ENCODE data around the gene CNTROB.

Gene CNTROB

GRCh38 chr17:7946441-7946840, 14.4 kb downstream of the CNTROB start:
- no peak overlapping the region for H3K27ac ChIP-seq (ENCODE audit: low read depth, low read length)
- TF ChIP-seq CTCF (IDR thresholded peaks at IDR 0.05; ENCODE audit: low read depth, low read length, poor library complexity, severe bottlenecking), result no peak
- TF ChIP-seq EZH2phosphoT487 (IDR thresholded peaks at IDR 0.05; ENCODE audit: borderline replicate concordance, low read length), result no peak
- peaks cover 19% of the 10 kb centered on the region for H3K4me1 ChIP-seq (ENCODE audit: control insufficient read depth, low read length)
- no peaks in the 10 kb centered on the region for H3K79me2 ChIP-seq (ENCODE audit: control insufficient read depth, low read length)
- H3K9me2 ChIP-seq (replicated peaks; ENCODE audit: control insufficient read depth, low read length), result no peaks in the 10 kb centered on the region
- H3K27me3 ChIP-seq (ENCODE audit: control insufficient read depth, low read length), result no peaks in the 10 kb centered on the region
- H3K9me3 ChIP-seq (ENCODE audit: control insufficient read depth, insufficient read depth, low read length), result no peaks in the 10 kb centered on the region
- no peak overlapping the region for H3K4me3 ChIP-seq (ENCODE audit: low read length)
- H3F3A ChIP-seq (ENCODE audit: control insufficient read depth, insufficient read depth), result no peaks in the 10 kb centered on the region
- no peaks in the 10 kb centered on the region for H4K20me1 ChIP-seq (ENCODE audit: control insufficient read depth, insufficient read depth, low read depth, low read length)
- peaks cover 69% of the 10 kb centered on the region for H3K36me3 ChIP-seq (ENCODE audit: control insufficient read depth, low read length)
- H3K4me2 ChIP-seq (ENCODE audit: low read length), result no peak overlapping the region

GRCh38 chr17:7947651-7948050, 15.6 kb downstream of the CNTROB start:
- H3K79me2 ChIP-seq (ENCODE audit: control insufficient read depth, low read length), result no peaks in the 10 kb centered on the region
- no peak overlapping the region for H3K4me3 ChIP-seq (ENCODE audit: low read length)
- peaks cover 19% of the 10 kb centered on the region for H3K4me1 ChIP-seq (ENCODE audit: control insufficient read depth, low read length)
- no peaks in the 10 kb centered on the region for H4K20me1 ChIP-seq (ENCODE audit: control insufficient read depth, insufficient read depth, low read depth, low read length)
- no peaks in the 10 kb centered on the region for H3K27me3 ChIP-seq (ENCODE audit: control insufficient read depth, low read length)
- H3K36me3 ChIP-seq (ENCODE audit: control insufficient read depth, low read length), result peaks cover 66% of the 10 kb centered on the region
- no peaks in the 10 kb centered on the region for H3K9me3 ChIP-seq (ENCODE audit: control insufficient read depth, insufficient read depth, low read length)
- no peaks in the 10 kb centered on the region for H3K9me2 ChIP-seq (replicated peaks; ENCODE audit: control insufficient read depth, low read length)
- H3K4me2 ChIP-seq (ENCODE audit: low read length), result no peak overlapping the region
- H3K27ac ChIP-seq (ENCODE audit: low read depth, low read length), result no peak overlapping the region
- TF ChIP-seq CTCF (IDR thresholded peaks at IDR 0.05; ENCODE audit: low read depth, low read length, poor library complexity, severe bottlenecking) (no peak), EZH2phosphoT487 (IDR thresholded peaks at IDR 0.05; ENCODE audit: borderline replicate concordance, low read length) (no peak)
- no peaks in the 10 kb centered on the region for H3F3A ChIP-seq (ENCODE audit: control insufficient read depth, insufficient read depth)

- Histone ChIP-seq H3K4me1 (ENCODE audit: control insufficient read depth, low read length) (peaks cover 2% of the 10 kb centered on the region), H3K27ac (ENCODE audit: low read depth, low read length) (no peak overlapping the region), H3K4me3 (ENCODE audit: low read length) (no peak overlapping the region), H3K79me2 (ENCODE audit: control insufficient read depth, low read length) (no peaks in the 10 kb centered on the region), H3K4me2 (ENCODE audit: low read length) (no peak overlapping the region), H3K27me3 (ENCODE audit: control insufficient read depth, low read length) (no peaks in the 10 kb centered on the region), H3F3A (ENCODE audit: control insufficient read depth, insufficient read depth) (no peaks in the 10 kb centered on the region), H4K20me1 (ENCODE audit: control insufficient read depth, insufficient read depth, low read depth, low read length) (no peaks in the 10 kb centered on the region), H3K36me3 (ENCODE audit: control insufficient read depth, low read length) (peaks cover 42% of the 10 kb centered on the region), H3K9me3 (ENCODE audit: control insufficient read depth, insufficient read depth, low read length) (no peaks in the 10 kb centered on the region), H3K9me2 (replicated peaks; ENCODE audit: control insufficient read depth, low read length) (no peaks in the 10 kb centered on the region)
- TF ChIP-seq CTCF (IDR thresholded peaks at IDR 0.05; ENCODE audit: low read depth, low read length, poor library complexity, severe bottlenecking) (no peak), EZH2phosphoT487 (IDR thresholded peaks at IDR 0.05; ENCODE audit: borderline replicate concordance, low read length) (no peak)
Observed at GRCh38 chr17:7950578-7950977, 18.6 kb downstream of the CNTROB start.

Data from DOHH2 (cell line).